WTC11 (cell line): ENCODE measurements around the gene IL7R. TPM values are rescaled to one million over a fixed set of nuclear protein-coding genes. Genes with fewer than 3 reads are reported as not detected.

Experiments used
- ATAC-seq: fragments of 200-7000 bp; cut with Tn5 transposase; 2 replicates; pipeline ENCODE4 v1.10.0; 2021; ENCODE audit warnings: mild to moderate bottlenecking, moderate library complexity
- CTCF ChIA-PET: fragments of 300-600 bp; sonication (Branson Sonifier 250); formaldehyde crosslinking; loops from one replicate; lab custom pipeline; 2021; ENCODE audit warnings: antibody characterized with exemption; lab: Charles Lee
- POLR2A ChIA-PET: fragments of 350-600 bp; sonication (Branson Sonifier 250); formaldehyde crosslinking; loops from one replicate; lab custom pipeline; 2021; ENCODE audit warnings: antibody characterized with exemption; lab: Charles Lee
- DNase-seq: peaks from one replicate; pipeline ENCODE4 v3.0.0; 2021; ENCODE audit warnings: low spot score
- H3K27ac Mint-ChIP-seq: 2 replicates; pipeline ENCODE4 v1.8.0; 2021; ENCODE audit warnings: mixed read lengths
- H3K27me3 Mint-ChIP-seq: 2 replicates; pipeline ENCODE4 v1.8.0; 2021; ENCODE audit warnings: low read depth, mild to moderate bottlenecking, moderate library complexity, mixed read lengths
- H3K36me3 Mint-ChIP-seq: 2 replicates; pipeline ENCODE4 v1.8.0; 2021; ENCODE audit warnings: mixed read lengths
- H3K4me1 Mint-ChIP-seq: 2 replicates; pipeline ENCODE4 v1.8.0; 2022; ENCODE audit warnings: mixed read lengths
- H3K4me3 Mint-ChIP-seq: 2 replicates; pipeline ENCODE4 v1.8.0; 2021; ENCODE audit warnings: mild to moderate bottlenecking, moderate library complexity, mixed read lengths
- H3K9me3 Mint-ChIP-seq: 2 replicates; pipeline ENCODE4 v1.8.0; 2021; ENCODE audit warnings: mixed read lengths
- AFF4 ChIP-seq: sonication (generic); formaldehyde crosslinking; IDR thresholded peaks from 2 replicates; pipeline ENCODE4 v1.8.1; 2023; ENCODE audit warnings: mild to moderate bottlenecking, missing genetic modification reagents, borderline replicate concordance
- CTCF ChIP-seq: fragments of 200-600 bp; IDR thresholded peaks from 2 replicates; pipeline ENCODE4 v1.8.0; 2022; ENCODE audit warnings: antibody characterized with exemption
- EMX1 ChIP-seq: fragments of 250-450 bp; sonication (Bioruptor Pico); IDR thresholded peaks from 2 replicates; pipeline ENCODE4 v1.8.0; 2021; ENCODE audit warnings: mild to moderate bottlenecking
- FOXK1 ChIP-seq: sonication (generic); formaldehyde crosslinking; IDR thresholded peaks from 2 replicates; pipeline ENCODE4 v1.8.0; 2022; ENCODE audit warnings: mild to moderate bottlenecking, moderate library complexity, missing genetic modification reagents
- GABPB1 ChIP-seq: sonication (generic); formaldehyde crosslinking; IDR thresholded peaks from 2 replicates; pipeline ENCODE4 v1.8.1; 2023; ENCODE audit warnings: mild to moderate bottlenecking, missing genetic modification reagents
- GRHL2 ChIP-seq: fragments of 250-450 bp; sonication (Bioruptor Pico); IDR thresholded peaks from 2 replicates; pipeline ENCODE4 v1.8.0; 2022; ENCODE audit warnings: mild to moderate bottlenecking, moderate library complexity; ENCODE audit not compliant: insufficient replicate concordance, severe bottlenecking
- GTF2I ChIP-seq: fragments of 250-450 bp; sonication (Bioruptor Pico); conservative IDR thresholded peaks from 2 replicates; pipeline ENCODE4 v1.4.0; 2021; ENCODE audit warnings: mild to moderate bottlenecking
- HMGA2 ChIP-seq: fragments of 250-450 bp; sonication (Bioruptor Pico); IDR thresholded peaks from 2 replicates; pipeline ENCODE4 v1.4.0; 2021; ENCODE audit warnings: mild to moderate bottlenecking, moderate library complexity
- HMGXB4 ChIP-seq: sonication (generic); formaldehyde crosslinking; IDR thresholded peaks from 2 replicates; pipeline ENCODE4 v1.8.1; 2023; ENCODE audit warnings: mild to moderate bottlenecking, moderate library complexity, missing genetic modification reagents
- KAT7 ChIP-seq: sonication (generic); formaldehyde crosslinking; IDR thresholded peaks from 2 replicates; pipeline ENCODE4 v1.8.1; 2023; ENCODE audit warnings: missing genetic modification reagents, mild to moderate bottlenecking, borderline replicate concordance
- MAX ChIP-seq: sonication (generic); formaldehyde crosslinking; IDR thresholded peaks from 2 replicates; pipeline ENCODE4 v1.8.0; 2022; ENCODE audit warnings: mild to moderate bottlenecking, missing genetic modification reagents
- MXD4 ChIP-seq: fragments of 250-450 bp; sonication (Bioruptor Pico); IDR thresholded peaks from 2 replicates; pipeline ENCODE4 v1.8.0; 2021; ENCODE audit warnings: mild to moderate bottlenecking, moderate library complexity, borderline replicate concordance
- NR1H2 ChIP-seq: sonication (generic); formaldehyde crosslinking; IDR thresholded peaks from 2 replicates; pipeline ENCODE4 v1.9.0; 2021; ENCODE audit warnings: mild to moderate bottlenecking, moderate library complexity, missing genetic modification reagents
- NR3C1 ChIP-seq: sonication (generic); formaldehyde crosslinking; conservative IDR thresholded peaks from 2 replicates; pipeline ENCODE4 v1.8.1; 2023; ENCODE audit warnings: low read depth, mild to moderate bottlenecking, missing genetic modification reagents
- RORB ChIP-seq: fragments of 250-450 bp; sonication (Bioruptor Pico); IDR thresholded peaks from 2 replicates; pipeline ENCODE4 v1.9.0; 2021; ENCODE audit warnings: mild to moderate bottlenecking
- SP1 ChIP-seq: sonication (generic); formaldehyde crosslinking; conservative IDR thresholded peaks from 2 replicates; pipeline ENCODE4 v1.8.1; 2022; ENCODE audit warnings: missing genetic modification reagents
- USF2 ChIP-seq: sonication (generic); formaldehyde crosslinking; IDR thresholded peaks from 2 replicates; pipeline ENCODE4 v1.8.1; 2023; ENCODE audit warnings: mild to moderate bottlenecking, missing genetic modification reagents, moderate library complexity
- ZBTB21 ChIP-seq: sonication (generic); formaldehyde crosslinking; IDR thresholded peaks from 2 replicates; pipeline ENCODE4 v1.8.1; 2023; ENCODE audit warnings: mild to moderate bottlenecking, missing genetic modification reagents, borderline replicate concordance
- ZNF138 ChIP-seq: sonication (generic); formaldehyde crosslinking; conservative IDR thresholded peaks from 2 replicates; pipeline ENCODE4 v1.8.1; 2022; ENCODE audit warnings: mild to moderate bottlenecking, moderate library complexity, missing genetic modification reagents
- ZNF232 ChIP-seq: sonication (generic); formaldehyde crosslinking; IDR thresholded peaks from 2 replicates; pipeline ENCODE4 v1.8.0; 2022; ENCODE audit warnings: mild to moderate bottlenecking, missing genetic modification reagents
- ZSCAN18 ChIP-seq: fragments of 250-450 bp; sonication (Bioruptor Pico); IDR thresholded peaks from 2 replicates; pipeline ENCODE4 v2.1.2; 2022; ENCODE audit warnings: mild to moderate bottlenecking, moderate library complexity
- total RNA-seq: library from RNA; stranded (reverse); gene quantifications from 3 replicates; pipeline ENCODE4 v1.2.3, GENCODE V29; 2021

Gene IL7R
- total RNA-seq, 1 experiment from 2014 or later = 0.57 TPM

- no peak for TF ChIP-seq ZSCAN18 (CRISPR knock-in tag)
- TF ChIP-seq GRHL2 = no peak
- no peak for TF ChIP-seq EMX1 (CRISPR knock-in tag)
- TF ChIP-seq GABPB1 (CRISPR knock-in tag) = no peak
- no peak for TF ChIP-seq KAT7
- no peak for TF ChIP-seq MAX
- TF ChIP-seq, all 79 proteins: peak for 0
These were observed 34.2 kb upstream of the IL7R start (continued) for GRCh38 chr5:35822511-35822910.

- ChIA-PET POLR2A (no interaction called here), CTCF (interaction anchor here (1.2 kb wide), 1 partner anchor 172 kb away, joined by 3 read pairs; no protein-coding TSS in a partner anchor)
- H3K4me3 Mint-ChIP-seq = no peak overlapping the region
- ATAC-seq (no peak), DNase-seq (no peak)
- no peak for TF ChIP-seq ZBTB21 (CRISPR knock-in tag)
- TF ChIP-seq FOXK1 (CRISPR knock-in tag) = no peak
- no peak for TF ChIP-seq CTCF
- TF ChIP-seq MAX = no peak
- no peak for TF ChIP-seq USF2 (CRISPR knock-in tag)
- no peak for TF ChIP-seq RORB (CRISPR knock-in tag)
- TF ChIP-seq ZNF138 (CRISPR knock-in tag) = no peak
- TF ChIP-seq GTF2I = no peak
- no peak for TF ChIP-seq HMGA2 (CRISPR knock-in tag)
- no peak for TF ChIP-seq MXD4 (CRISPR knock-in tag)
- TF ChIP-seq GABPB1 (CRISPR knock-in tag) = no peak
- TF ChIP-seq HMGXB4 (CRISPR knock-in tag) = no peak
- TF ChIP-seq SP1 (CRISPR knock-in tag) = no peak
- no peak for TF ChIP-seq NR1H2 (CRISPR knock-in tag)
- TF ChIP-seq AFF4 (CRISPR knock-in tag) = no peak
- TF ChIP-seq NR3C1 = no peak
- TF ChIP-seq ZNF232 (CRISPR knock-in tag) = no peak
- TF ChIP-seq, all 79 proteins: peak for 0
- Mint-ChIP-seq H3K27me3 (peaks cover 2% of the 10 kb centered on the region), H3K36me3 (no peaks in the 10 kb centered on the region), H3K9me3 (no peaks in the 10 kb centered on the region), H3K4me1 (no peaks in the 10 kb centered on the region), H3K27ac (no peak overlapping the region)
These were observed 33.2 kb upstream of the IL7R start for GRCh38 chr5:35823347-35824098.
